Body of pancreas (tissue), 4 donors: ENCODE results near the gene CYSRT1.

Experiments
- CTCF ChIP-seq, 7 experiments: fragments of 450-650 bp in 4 of 7; fragments of 200-600 bp in 3 of 7; sonication (generic) in 3 of 7; IDR thresholded peaks; one replicate each; pipeline ENCODE4 v1.5.1; 2016 to 2019; ENCODE audit warnings: antibody characterized with exemption in 7 of 7
- POLR2A ChIP-seq, 3 donors: fragments of 450-650 bp; IDR thresholded peaks; one replicate each; pipeline ENCODE4 v1.6.1; 2016; ENCODE audit warnings: antibody characterized with exemption in 3 of 3, mild to moderate bottlenecking in 2 of 3

- no peak for TF ChIP-seq CTCF (IDR thresholded peaks at IDR 0.05)
- TF ChIP-seq POLR2A (IDR thresholded peaks at IDR 0.05) = no peak
Measured at GRCh38 chr9:137234758-137235423, 9.9 kb downstream of the CYSRT1 start.
